HFFc6 (cell line): ENCODE results near the gene SNAPC4. TPM values are rescaled to one million over a fixed set of nuclear protein-coding genes. Genes with fewer than 3 reads are reported as not detected.
"Not testable (repeated sequence)": the region's sequence is repeated elsewhere in the genome, so short reads cannot be mapped to it uniquely, and the experiment has no call there.

ENCODE experiments used
- DNase-seq: peaks from one replicate; pipeline ENCODE4 v3.0.0-alpha.2; 2018
- H3K27ac Mint-ChIP-seq: 2 replicates; pipeline ENCODE4 v1.8.0; 2020; ENCODE audit warnings: mild to moderate bottlenecking, mixed read lengths
- H3K27me3 Mint-ChIP-seq: 2 replicates; pipeline ENCODE4 v1.8.0; 2021; ENCODE audit warnings: mild to moderate bottlenecking, moderate library complexity, mixed read lengths; ENCODE audit not compliant: insufficient read depth
- H3K36me3 Mint-ChIP-seq: 2 replicates; pipeline ENCODE4 v1.8.0; 2021; ENCODE audit warnings: low read depth, mixed read lengths
- H3K4me1 Mint-ChIP-seq: 2 replicates; pipeline ENCODE4 v1.8.0; 2020; ENCODE audit warnings: low read depth, mixed read lengths
- H3K4me3 Mint-ChIP-seq: 2 replicates; pipeline ENCODE4 v1.8.0; 2020; ENCODE audit warnings: mild to moderate bottlenecking, moderate library complexity, mixed read lengths
- H3K9me3 Mint-ChIP-seq: 2 replicates; pipeline ENCODE4 v1.8.0; 2020; ENCODE audit warnings: mild to moderate bottlenecking, mixed read lengths
- total RNA-seq, 6 experiments: library from RNA; stranded (reverse); fragmentation: NEBNext Ultra II Directional; extraction: Animal tissue kit (Norgen Biotek cat#: 25700); gene quantifications; 2 replicates in 1 of 6; 3 replicates in 5 of 6; pipeline ENCODE4 v1.2.3, GENCODE V29; 2021
- TF ChIP-seq, protein P1 (sequence below): fragments of 200-600 bp; sonication (generic); IDR thresholded peaks from 2 replicates; pipeline ENCODE4 v1.5.0; 2021; ENCODE audit warnings: antibody characterized with exemption, mild to moderate bottlenecking

SNAPC4 gene
- total RNA-seq, 6 experiments from 2014 or later: 6.2 to 9.4 (median 6.5) TPM

DNA sequence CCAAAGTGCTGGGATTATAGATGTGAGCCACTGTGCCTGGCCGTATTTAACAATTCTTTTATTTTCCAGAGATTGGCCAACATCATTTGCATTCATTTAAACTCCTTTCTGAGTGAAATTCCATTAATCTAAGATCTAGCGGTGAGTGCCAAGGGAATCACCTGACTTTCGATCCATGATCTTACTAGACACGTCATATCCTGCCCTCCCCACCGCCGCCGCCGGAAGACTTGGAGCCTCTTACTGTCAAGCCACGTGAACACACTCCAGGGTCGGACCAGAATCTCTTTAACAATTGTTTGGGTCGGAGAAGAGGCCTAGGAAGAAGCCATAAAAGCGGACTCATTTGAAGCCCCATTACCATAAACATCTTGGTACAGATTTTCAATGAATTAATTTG lies 26.8 kb upstream of the SNAPC4 start:
- H3K4me1 Mint-ChIP-seq: no peaks in the 10 kb centered on the region
- H3K4me3 Mint-ChIP-seq: no peak overlapping the region
- TF ChIP-seq, protein P1, sequence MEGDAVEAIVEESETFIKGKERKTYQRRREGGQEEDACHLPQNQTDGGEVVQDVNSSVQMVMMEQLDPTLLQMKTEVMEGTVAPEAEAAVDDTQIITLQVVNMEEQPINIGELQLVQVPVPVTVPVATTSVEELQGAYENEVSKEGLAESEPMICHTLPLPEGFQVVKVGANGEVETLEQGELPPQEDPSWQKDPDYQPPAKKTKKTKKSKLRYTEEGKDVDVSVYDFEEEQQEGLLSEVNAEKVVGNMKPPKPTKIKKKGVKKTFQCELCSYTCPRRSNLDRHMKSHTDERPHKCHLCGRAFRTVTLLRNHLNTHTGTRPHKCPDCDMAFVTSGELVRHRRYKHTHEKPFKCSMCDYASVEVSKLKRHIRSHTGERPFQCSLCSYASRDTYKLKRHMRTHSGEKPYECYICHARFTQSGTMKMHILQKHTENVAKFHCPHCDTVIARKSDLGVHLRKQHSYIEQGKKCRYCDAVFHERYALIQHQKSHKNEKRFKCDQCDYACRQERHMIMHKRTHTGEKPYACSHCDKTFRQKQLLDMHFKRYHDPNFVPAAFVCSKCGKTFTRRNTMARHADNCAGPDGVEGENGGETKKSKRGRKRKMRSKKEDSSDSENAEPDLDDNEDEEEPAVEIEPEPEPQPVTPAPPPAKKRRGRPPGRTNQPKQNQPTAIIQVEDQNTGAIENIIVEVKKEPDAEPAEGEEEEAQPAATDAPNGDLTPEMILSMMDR: no peak

DNA sequence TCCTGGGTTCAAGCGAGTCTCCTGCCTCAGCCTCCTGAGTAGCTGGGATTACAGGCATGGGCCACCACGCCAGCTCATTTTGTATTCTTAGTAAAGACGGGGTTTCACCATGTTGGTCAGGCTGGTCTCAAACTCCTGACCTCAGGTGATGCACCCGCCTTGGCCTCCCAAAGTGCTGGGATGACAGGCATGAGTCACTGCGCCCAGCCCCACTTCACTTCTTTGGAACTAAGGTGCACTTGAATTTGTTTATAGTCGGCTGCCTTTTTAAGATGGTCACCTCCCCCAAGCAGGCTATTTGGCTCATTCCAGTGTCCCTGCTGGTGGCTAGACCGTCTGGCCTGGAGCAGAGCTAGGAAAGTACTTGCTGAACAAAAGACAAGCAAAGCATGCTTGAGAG lies 25.4 kb upstream of the SNAPC4 start:
- peaks cover 22% of the 10 kb centered on the region for H3K36me3 Mint-ChIP-seq
- H3K4me3 Mint-ChIP-seq, H3K4me1 Mint-ChIP-seq, H3K9me3 Mint-ChIP-seq, H3K27me3 Mint-ChIP-seq, DNase-seq: not testable (repeated sequence)
- H3K27ac Mint-ChIP-seq: peak overlapping the region; percentile 54; the same call in 1 of the 2 replicates

More for the DNA sequence above, 26.8 kb upstream of the SNAPC4 start:
- peaks cover 17% of the 10 kb centered on the region; the same call in 1 of the 2 replicates for H3K36me3 Mint-ChIP-seq
- H3K27me3 Mint-ChIP-seq: peaks cover 7% of the 10 kb centered on the region
- no peak for DNase-seq
- no peaks in the 10 kb centered on the region for H3K9me3 Mint-ChIP-seq
- H3K27ac Mint-ChIP-seq: no peak overlapping the region

DNA sequence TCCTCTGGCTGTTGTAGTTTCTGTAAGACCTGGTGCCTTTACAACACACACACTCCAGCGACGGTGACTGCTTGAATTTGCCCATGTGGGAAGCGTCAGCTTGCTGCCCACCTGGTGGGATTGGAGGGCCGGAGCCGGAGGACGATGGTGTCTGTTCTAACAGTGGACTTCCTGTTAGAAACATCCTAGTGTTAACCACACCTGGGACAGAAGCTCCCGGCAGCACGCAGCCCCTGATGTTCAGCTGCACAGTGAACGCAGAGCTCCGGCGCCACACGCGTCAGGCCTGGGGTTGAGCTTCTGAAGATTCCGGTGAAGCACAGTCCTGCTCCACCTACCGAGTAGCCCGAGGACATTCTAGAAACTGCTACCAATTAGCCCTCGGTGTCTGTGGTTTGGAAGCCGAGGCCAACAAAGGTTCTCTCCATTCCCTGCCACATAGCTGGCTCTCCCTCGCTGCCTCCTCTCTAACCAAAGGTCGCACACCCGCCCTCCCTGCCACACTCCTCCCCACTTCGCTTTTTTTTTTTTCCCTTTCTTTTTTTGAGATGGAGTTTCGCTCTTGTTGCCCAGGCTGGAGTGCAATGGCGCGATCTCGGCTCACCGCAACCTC lies 24.9 kb upstream of the SNAPC4 start:
- no peaks in the 10 kb centered on the region for H3K9me3 Mint-ChIP-seq
- peaks cover 22% of the 10 kb centered on the region for H3K36me3 Mint-ChIP-seq
- TF ChIP-seq, protein P1: no peak
- H3K4me1 Mint-ChIP-seq: no peaks in the 10 kb centered on the region
- H3K27ac Mint-ChIP-seq: peak overlapping the region; percentile 54; the same call in 1 of the 2 replicates
- peaks cover 6% of the 10 kb centered on the region for H3K27me3 Mint-ChIP-seq
- no peak for DNase-seq
- no peak overlapping the region for H3K4me3 Mint-ChIP-seq

DNA sequence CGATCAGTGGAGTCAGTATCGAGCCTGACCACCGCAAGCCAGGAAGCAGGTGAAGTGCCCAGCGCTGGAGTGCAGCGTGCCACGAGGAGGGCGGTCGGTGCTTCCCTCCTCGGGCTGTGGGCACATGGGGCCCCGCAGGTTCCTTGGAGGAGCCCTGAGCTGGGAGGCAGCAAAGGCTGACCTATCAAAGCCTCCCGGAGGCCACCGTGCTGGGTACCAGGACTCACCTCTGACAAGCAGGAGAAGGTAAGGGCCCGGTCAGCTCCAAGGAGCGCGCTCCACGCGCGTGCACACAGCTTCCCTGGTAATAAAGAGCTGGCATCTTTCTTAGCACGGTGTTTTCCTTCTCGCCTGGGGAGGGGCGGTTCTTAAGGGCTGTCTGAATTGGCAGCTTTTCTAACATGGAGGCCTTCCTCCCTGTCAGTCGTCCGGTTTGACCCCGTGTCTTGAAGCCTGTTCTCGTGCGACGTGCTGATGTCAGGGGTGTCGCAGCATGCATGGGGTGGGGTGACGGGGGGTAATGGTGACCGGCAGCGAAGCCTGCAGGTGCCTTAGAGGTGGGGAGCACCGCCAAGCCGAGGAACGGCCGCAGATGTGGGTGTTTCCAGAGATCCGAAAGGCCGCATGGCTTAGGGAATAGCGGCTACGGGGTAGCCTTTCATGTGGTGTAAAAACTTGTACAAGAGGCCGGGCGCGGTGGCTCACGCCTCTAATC lies 23.6 kb upstream of the SNAPC4 start:
- Mint-ChIP-seq H3K9me3 (no peaks in the 10 kb centered on the region), H3K27ac (no peak overlapping the region), H3K4me1 (no peaks in the 10 kb centered on the region), H3K27me3 (peaks cover 2% of the 10 kb centered on the region), H3K36me3 (peaks cover 19% of the 10 kb centered on the region), H3K4me3 (no peak overlapping the region)
- TF ChIP-seq, protein P1: no peak
- no peak for DNase-seq

DNA sequence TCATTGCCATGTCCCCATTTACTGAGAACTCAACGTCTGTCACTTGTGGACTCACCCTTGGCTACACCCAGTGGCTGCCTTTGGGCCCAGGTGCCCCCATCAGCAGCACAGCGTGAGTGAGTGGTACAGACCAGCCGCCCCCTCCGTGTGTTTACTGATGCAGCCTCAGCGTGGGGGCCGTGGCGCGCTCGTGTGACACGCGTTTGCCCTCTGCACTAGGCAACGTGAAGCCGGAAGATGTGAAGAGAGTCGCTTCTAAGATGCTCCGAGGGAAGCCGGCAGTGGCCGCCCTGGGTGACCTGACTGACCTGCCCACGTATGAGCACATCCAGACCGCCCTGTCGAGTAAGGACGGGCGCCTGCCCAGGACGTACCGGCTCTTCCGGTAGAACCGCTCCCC lies 22.9 kb upstream of the SNAPC4 start:
- Mint-ChIP-seq H3K27ac (no peak overlapping the region), H3K27me3 (peaks cover 4% of the 10 kb centered on the region)

More for the DNA sequence above, 22.9 kb upstream of the SNAPC4 start:
- DNase-seq: no peak
- TF ChIP-seq, protein P1: no peak
- Mint-ChIP-seq H3K4me3 (no peak overlapping the region; the same call in 1 of the 2 replicates), H3K4me1 (no peaks in the 10 kb centered on the region), H3K9me3 (no peaks in the 10 kb centered on the region), H3K36me3 (peaks cover 18% of the 10 kb centered on the region)
